Measurements from ENCODE around the gene SYTL4.

Gene SYTL4

GRCh38 chrX:100687546-100687945, 44.4 kb downstream of the SYTL4 start:
- no peak for DNase-seq (ENCODE audit: low spot score)

- DNase-seq (ENCODE audit: low spot score) = no peak
Measured at GRCh38 chrX:100687128-100687527, 44.8 kb downstream of the SYTL4 start.

GRCh38 chrX:100685997-100686305, 46.0 kb downstream of the SYTL4 start:
- DNase-seq (ENCODE audit: low spot score) = no peak

GRCh38 chrX:100685284-100685996, 46.5 kb downstream of the SYTL4 start:
- DNase-seq (ENCODE audit: low spot score) = peak; percentile 74

- DNase-seq (ENCODE audit: low spot score) = no peak
Measured at GRCh38 chrX:100682939-100683338, 49.0 kb downstream of the SYTL4 start.

- DNase-seq (ENCODE audit: low spot score) = no peak
Measured at GRCh38 chrX:100681599-100681998, 50.3 kb downstream of the SYTL4 start.

GRCh38 chrX:100680756-100681155, 51.2 kb downstream of the SYTL4 start:
- no peak for DNase-seq (ENCODE audit: low spot score)

- no peak for DNase-seq (ENCODE audit: low spot score)
Measured at GRCh38 chrX:100677611-100678181, 54.2 kb downstream of the SYTL4 start.

GRCh38 chrX:100674705-100675104, 57.2 kb downstream of the SYTL4 start:
- no peak for DNase-seq (ENCODE audit: low spot score)

- DNase-seq (ENCODE audit: low spot score) = no peak
Measured at GRCh38 chrX:100673397-100673953, 58.4 kb downstream of the SYTL4 start.

- DNase-seq (ENCODE audit: low spot score) = no peak
Measured at GRCh38 chrX:100672966-100673365, 59.0 kb downstream of the SYTL4 start.

- DNase-seq (ENCODE audit: low spot score) = no peak
Measured at GRCh38 chrX:100663642-100664041, 68.3 kb downstream of the SYTL4 start.

GRCh38 chrX:100662796-100663195, 69.1 kb downstream of the SYTL4 start:
- no peak for DNase-seq (ENCODE audit: low spot score)

- DNase-seq (ENCODE audit: low spot score) = no peak
Measured at GRCh38 chrX:100662170-100662569, 69.8 kb downstream of the SYTL4 start.

- no peak for DNase-seq (ENCODE audit: low spot score)
Measured at GRCh38 chrX:100659431-100660137, 72.3 kb downstream of the SYTL4 start.

GRCh38 chrX:100658941-100659381, 73.0 kb downstream of the SYTL4 start:
- no peak for DNase-seq (ENCODE audit: low spot score)

- DNase-seq (ENCODE audit: low spot score) = no peak
Measured at GRCh38 chrX:100654261-100654660, 77.7 kb downstream of the SYTL4 start.

GRCh38 chrX:100652266-100652665, 79.7 kb downstream of the SYTL4 start:
- no peak for DNase-seq (ENCODE audit: low spot score)

GRCh38 chrX:100650841-100651240, 81.1 kb downstream of the SYTL4 start:
- no peak for DNase-seq (ENCODE audit: low spot score)

- DNase-seq (ENCODE audit: low spot score) = no peak
Measured at GRCh38 chrX:100649550-100650356, 82.2 kb downstream of the SYTL4 start.

- no peak for DNase-seq (ENCODE audit: low spot score)
Measured at GRCh38 chrX:100648458-100649417, 83.2 kb downstream of the SYTL4 start.
